IMR-90 (cell line): Measurements from ENCODE around the gene S100Z.

Experiments
- BHLHE40 ChIP-seq: fragments of 150-350 bp; IDR thresholded peaks from 2 replicates; pipeline ENCODE4 v1.6.1; 2016; ENCODE audit warnings: mild to moderate bottlenecking, low read depth, low read length
- CHD1 ChIP-seq: IDR thresholded peaks from 2 replicates; pipeline ENCODE4 v1.6.1; 2012; ENCODE audit warnings: low read depth, low read length, improper control_type of control experiment
- CTCF ChIP-seq: conservative IDR thresholded peaks from 2 replicates; pipeline ENCODE4 v1.5.1; 2012; ENCODE audit warnings: mild to moderate bottlenecking, low read depth, low read length, improper control_type of control experiment
- FOS ChIP-seq: fragments of 150-350 bp; IDR thresholded peaks from 2 replicates; pipeline ENCODE4 v1.6.1; 2016; ENCODE audit warnings: low read depth, low read length
- MAFK ChIP-seq: IDR thresholded peaks from 2 replicates; pipeline ENCODE4 v1.6.1; 2012; ENCODE audit warnings: low read depth, low read length, improper control_type of control experiment
- RAD21 ChIP-seq: IDR thresholded peaks from 2 replicates; pipeline ENCODE4 v1.6.1; 2012; ENCODE audit warnings: low read length, improper control_type of control experiment
- RFX5 ChIP-seq: IDR thresholded peaks from 2 replicates; pipeline ENCODE4 v1.8.0; 2012; ENCODE audit warnings: low read depth, mild to moderate bottlenecking, low read length, moderate library complexity
- USF2 ChIP-seq: fragments of 150-350 bp; IDR thresholded peaks from 2 replicates; pipeline ENCODE4 v1.6.1; 2017; ENCODE audit warnings: mild to moderate bottlenecking, antibody characterized with exemption, low read length, low read depth

GRCh38 chr5:76953551-76954382 lies 104.0 kb downstream of the S100Z start:
- TF ChIP-seq USF2: no peak
- no peak for TF ChIP-seq CHD1
- no peak for TF ChIP-seq CTCF
- no peak for TF ChIP-seq RFX5
- no peak for TF ChIP-seq RAD21
- no peak for TF ChIP-seq BHLHE40
- no peak for TF ChIP-seq FOS
- no peak for TF ChIP-seq MAFK
